Endothelial cell of umbilical vein (primary cell): Measurements from ENCODE around the gene ERVK3-1. TPM values are rescaled to one million over a fixed set of nuclear protein-coding genes. Genes with fewer than 3 reads are reported as not detected.

Source experiments
- BruUV-seq: library from RNA; stranded (reverse); fragments of 400-500 nt; replicated peaks from 2 replicates; lab custom pipeline; 2021; lab: Mats Ljungman, UMichigan
- CTCF ChIA-PET: fragments of 300-600, 350-600 bp; sonication (Branson Sonifier 250); formaldehyde crosslinking; loops from one replicate; lab custom pipeline; 2021; ENCODE audit warnings: antibody characterized with exemption, inconsistent platforms; lab: Charles Lee
- POLR2A ChIA-PET: fragments of 300-600, 350-600 bp; sonication (Branson Sonifier 250); formaldehyde crosslinking; loops from one replicate; lab custom pipeline; 2021; ENCODE audit warnings: antibody characterized with exemption, inconsistent platforms; lab: Charles Lee
- DNase-seq: peaks from one replicate; pipeline ENCODE4 v3.0.0-alpha.2; 2011; ENCODE audit warnings: low read depth, low spot score
- FAIRE-seq: peaks from 2 replicates; lab custom pipeline; 2011; peaks lifted over from hg19 to GRCh38; lab: Jason Lieb, UNC
- H2AFZ ChIP-seq: 2 replicates; pipeline ENCODE4 v1.6.0; 2012; ENCODE audit warnings: low read depth, low read length, control low read depth, inconsistent platforms
- H3K27ac ChIP-seq: 2 replicates; pipeline ENCODE4 v1.5.1; 2011; ENCODE audit warnings: low read depth, mild to moderate bottlenecking, control low read depth, low read length, moderate library complexity; ENCODE audit not compliant: insufficient read depth
- H3K27me3 ChIP-seq, 2 experiments: 2 replicates each; pipeline versions ENCODE4 v1.6.0 to v1.6.1; 2011; ENCODE audit warnings: low read length in 2 of 2, mixed read lengths in 1 of 2; ENCODE audit not compliant: control insufficient read depth in 2 of 2, insufficient read depth in 2 of 2
- H3K36me3 ChIP-seq, 2 experiments: 2 replicates in 1 of 2; 3 replicates in 1 of 2; pipeline ENCODE4 v1.5.1; 2011; ENCODE audit warnings: low read length in 2 of 2, mild to moderate bottlenecking in 1 of 2, moderate library complexity in 1 of 2; ENCODE audit not compliant: control insufficient read depth in 2 of 2, insufficient read depth in 2 of 2; ENCODE audit errors: extremely low read depth in 1 of 2
- H3K4me1 ChIP-seq: 3 replicates; pipeline ENCODE4 v1.5.1; 2011; ENCODE audit warnings: mild to moderate bottlenecking, low read length; ENCODE audit not compliant: control insufficient read depth, insufficient read depth; ENCODE audit errors: extremely low read depth
- H3K4me2 ChIP-seq: 2 replicates; pipeline ENCODE4 v1.6.1; 2011; ENCODE audit warnings: low read length, control low read depth, mixed read lengths; ENCODE audit not compliant: insufficient read depth
- H3K4me3 ChIP-seq, 3 experiments: fragments of 200-600 bp in 1 of 3; sonication (generic), shearing (Covaris generic) in 1 of 3; replicated peaks in 1 of 3; 2 replicates each; pipeline ENCODE4 v1.5.1; 2011 to 2016; ENCODE audit warnings: control low read depth in 3 of 3, low read length in 3 of 3, mild to moderate bottlenecking in 2 of 3, inconsistent platforms in 1 of 3, low read depth in 1 of 3, moderate library complexity in 1 of 3; ENCODE audit not compliant: insufficient read depth in 1 of 3
- H3K79me2 ChIP-seq: 2 replicates; pipeline ENCODE4 v1.6.0; 2012; ENCODE audit warnings: low read length, inconsistent platforms; ENCODE audit not compliant: control insufficient read depth, insufficient read depth
- H3K9ac ChIP-seq: replicated peaks from 2 replicates; pipeline ENCODE3; 2011; ENCODE audit warnings: low read length, control low read depth; ENCODE audit not compliant: insufficient read depth; ENCODE audit errors: extremely low read depth
- H3K9me1 ChIP-seq: replicated peaks from 3 replicates; pipeline ENCODE4 v1.6.0; 2011; ENCODE audit warnings: mild to moderate bottlenecking, low read length; ENCODE audit not compliant: control insufficient read depth, insufficient read depth; ENCODE audit errors: extremely low read depth
- H3K9me3 ChIP-seq: replicated peaks from 2 replicates; pipeline ENCODE4 v1.5.1; 2012; ENCODE audit warnings: low read length, inconsistent platforms; ENCODE audit not compliant: control insufficient read depth, insufficient read depth
- H4K20me1 ChIP-seq: replicated peaks from 2 replicates; pipeline ENCODE3; 2011; ENCODE audit warnings: mild to moderate bottlenecking, low read length; ENCODE audit not compliant: control insufficient read depth, insufficient read depth; ENCODE audit errors: extremely low read depth
- CTCF ChIP-seq, 2 donors: IDR thresholded peaks; 1 replicate in 1 of 2; 2 replicates in 1 of 2; pipeline ENCODE4 v1.5.1; 2011; ENCODE audit warnings: low read length in 2 of 2, mild to moderate bottlenecking in 2 of 2, moderate library complexity in 2 of 2, control low read depth in 1 of 2, inconsistent platforms in 1 of 2, low read depth in 1 of 2; ENCODE audit not compliant: insufficient read depth in 1 of 2; ENCODE audit errors: extremely low read depth in 1 of 2
- EZH2 ChIP-seq: IDR thresholded peaks from 2 replicates; pipeline ENCODE4 v1.6.1; 2012; ENCODE audit warnings: borderline replicate concordance, low read depth, mild to moderate bottlenecking, moderate library complexity, low read length, inconsistent platforms; ENCODE audit not compliant: severe bottlenecking
- FOS ChIP-seq: IDR thresholded peaks from 2 replicates; pipeline ENCODE4 v1.6.1; 2011; ENCODE audit warnings: mild to moderate bottlenecking, low read length, moderate library complexity, borderline replicate concordance; ENCODE audit not compliant: insufficient read depth
- GATA2 ChIP-seq: IDR thresholded peaks from 2 replicates; pipeline ENCODE4 v1.7.0; 2011; ENCODE audit warnings: low read depth, mild to moderate bottlenecking, moderate library complexity, mixed read lengths, low read length; ENCODE audit not compliant: insufficient read length, insufficient read depth
- JUN ChIP-seq: IDR thresholded peaks from 2 replicates; pipeline ENCODE4 v1.6.1; 2011; ENCODE audit warnings: borderline replicate concordance, low read depth; ENCODE audit not compliant: insufficient read length, insufficient read depth
- MAX ChIP-seq: IDR thresholded peaks from 2 replicates; pipeline ENCODE4 v1.6.1; 2011; ENCODE audit not compliant: insufficient read depth, insufficient read length
- MYC ChIP-seq: IDR thresholded peaks from one replicate; pipeline ENCODE4 v1.6.1; 2011; ENCODE audit warnings: mild to moderate bottlenecking, low read depth, low read length
- POLR2A ChIP-seq: IDR thresholded peaks from 2 replicates; pipeline ENCODE4 v1.6.1; 2012; ENCODE audit warnings: low read depth, mild to moderate bottlenecking, control low read depth, low read length
- POLR2AphosphoS5 ChIP-seq: IDR thresholded peaks from 2 replicates; pipeline ENCODE4 v1.6.1; 2012; ENCODE audit warnings: low read depth, mild to moderate bottlenecking, control low read depth, low read length, moderate library complexity; ENCODE audit not compliant: insufficient read depth
- dilution Hi-C: fragments of 300-500 bp; cut with MboI; formaldehyde crosslinking; loops from one replicate; pipeline ENCODE4 v1.15.0; 2019; ENCODE audit warnings: low sequenced_read_pairs; ENCODE audit not compliant: extremely low pct_ligation_motif_present
- intact Hi-C: fragments of 100-400 bp; cut with micrococcal nuclease; formaldehyde crosslinking; loops from one replicate; pipeline ENCODE4 v1.10.0; 2022
- polyA plus RNA-seq, 4 experiments: library from polyadenylated mRNA; depleted of rRNA in 3 of 4; stranded (reverse) in 3 of 4; unstranded in 1 of 4; fragments of >200 nt; gene quantifications; 2 replicates each; pipeline versions ENCODE4 v1.2.1 to v1.2.3, GENCODE V29; 2011 to 2012; ENCODE audit warnings: missing spikeins in 1 of 4
- total RNA-seq: library from RNA; stranded (reverse); gene quantifications from 2 replicates; pipeline ENCODE4 v1.2.3, GENCODE V29; 2021

Gene ERVK3-1
- total and polyA plus RNA-seq, 2 donors (not counting 3 experiments of a cell fraction or from before 2014, with no cell fraction given) = 25.8 to 29.3 TPM

GRCh38 chr19:58274771-58275201, 30.4 kb upstream of the ERVK3-1 start:
- Histone ChIP-seq H3K27me3 (no peaks in the 10 kb centered on the region), H3K4me2 (no peak overlapping the region), H3K36me3 (no peaks in the 10 kb centered on the region), H4K20me1 (no peaks in the 10 kb centered on the region), H3K4me1 (peaks cover 7% of the 10 kb centered on the region), H2AFZ (no peak overlapping the region), H3K79me2 (peaks cover 6% of the 10 kb centered on the region), H3K4me3 (no peak overlapping the region), H3K9me1 (no peaks in the 10 kb centered on the region), H3K27ac (no peak overlapping the region), H3K9me3 (peaks cover 2% of the 10 kb centered on the region), H3K9ac (no peak overlapping the region)
- POLR2A ChIA-PET = interaction anchor here (0.5 kb wide), 1 partner anchor 116 kb away, joined by 3 read pairs; no protein-coding TSS in a partner anchor
- TF ChIP-seq FOS (peak; percentile 25), GATA2 (no peak), JUN (peak; percentile 8), MYC (no peak), POLR2A (no peak)
- CTCF ChIA-PET = no interaction called here
- dilution Hi-C loops (no loop called here), intact Hi-C loops (no loop called here)
- FAIRE-seq = no peak
- BruUV-seq = no TSS peak
- peak; percentile 25 for DNase-seq

- TF ChIP-seq JUN (no peak), POLR2A (no peak), POLR2AphosphoS5 (no peak), MAX (no peak), EZH2 (no peak), FOS (no peak), GATA2 (no peak), CTCF (IDR thresholded peaks at IDR 0.05; ENCODE audit: extremely low read depth in 1 of 2, insufficient read depth in 1 of 2, low read depth in 1 of 2, low read length in 2 of 2) (no peak), MYC (no peak)
- POLR2A ChIA-PET = interaction anchor here (0.6 kb wide), 1 partner anchor 300 kb away, joined by 6 read pairs; no protein-coding TSS in a partner anchor
- Histone ChIP-seq H3K27ac (no peak overlapping the region), H3K9me3 (peaks cover 2% of the 10 kb centered on the region), H3K27me3 (no peaks in the 10 kb centered on the region), H3K79me2 (peaks cover 14% of the 10 kb centered on the region), H3K9me1 (no peaks in the 10 kb centered on the region), H3K4me1 (peaks cover 8% of the 10 kb centered on the region), H3K9ac (no peak overlapping the region), H2AFZ (no peak overlapping the region), H3K4me3 (no peak overlapping the region), H3K4me2 (no peak overlapping the region), H4K20me1 (no peaks in the 10 kb centered on the region), H3K36me3 (no peaks in the 10 kb centered on the region)
- no peak for DNase-seq
- dilution Hi-C loops = no loop called here
- CTCF ChIA-PET = no interaction called here
- BruUV-seq = no TSS peak
- FAIRE-seq = no peak
- intact Hi-C loops = no loop called here
These were observed 29.6 kb upstream of the ERVK3-1 start for GRCh38 chr19:58275564-58275963.
